KOPT-K1 (cell line): ENCODE data around the gene GDA.

ENCODE experiments used
- H3K27ac ChIP-seq: fragments of 200-600 bp; sonication (generic); 2 replicates; pipeline ENCODE4 v1.5.1; 2016; ENCODE audit warnings: antibody characterized with exemption, mild to moderate bottlenecking, low read depth, low read length; ENCODE audit not compliant: poor library complexity, severe bottlenecking
- H3K36me3 ChIP-seq: fragments of 200-600 bp; sonication (generic); 2 replicates; pipeline ENCODE4 v1.5.1; 2017; ENCODE audit warnings: antibody characterized with exemption, mild to moderate bottlenecking, low read length, moderate library complexity; ENCODE audit not compliant: insufficient read depth
- H3K9me3 ChIP-seq: fragments of 200-600 bp; sonication (generic); 2 replicates; pipeline ENCODE4 v1.5.1; 2017; ENCODE audit warnings: antibody characterized with exemption, low read length, mild to moderate bottlenecking; ENCODE audit not compliant: insufficient read depth, poor library complexity, severe bottlenecking

GDA gene

DNA sequence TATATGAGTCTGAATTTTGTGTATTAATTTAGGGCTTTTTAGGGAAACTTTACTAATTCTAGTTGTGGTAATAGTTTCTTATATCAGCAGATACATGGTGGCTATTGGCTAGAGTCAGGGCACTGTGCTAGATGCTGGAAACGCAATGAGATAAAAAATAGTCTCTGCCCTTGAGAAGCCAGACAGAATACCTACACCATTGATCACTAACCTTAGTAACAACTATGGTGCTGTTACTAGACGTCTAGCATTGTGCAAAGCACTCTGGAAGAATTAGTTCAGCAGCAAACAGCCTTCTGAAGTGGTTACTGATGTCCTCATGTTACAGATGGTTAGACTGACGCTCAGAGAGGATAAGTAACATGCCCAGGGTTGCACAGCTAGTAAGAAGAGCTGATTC lies 61.8 kb downstream of the GDA start:
- Histone ChIP-seq H3K9me3 (no peaks in the 10 kb centered on the region), H3K27ac (no peak overlapping the region), H3K36me3 (no peaks in the 10 kb centered on the region)

DNA sequence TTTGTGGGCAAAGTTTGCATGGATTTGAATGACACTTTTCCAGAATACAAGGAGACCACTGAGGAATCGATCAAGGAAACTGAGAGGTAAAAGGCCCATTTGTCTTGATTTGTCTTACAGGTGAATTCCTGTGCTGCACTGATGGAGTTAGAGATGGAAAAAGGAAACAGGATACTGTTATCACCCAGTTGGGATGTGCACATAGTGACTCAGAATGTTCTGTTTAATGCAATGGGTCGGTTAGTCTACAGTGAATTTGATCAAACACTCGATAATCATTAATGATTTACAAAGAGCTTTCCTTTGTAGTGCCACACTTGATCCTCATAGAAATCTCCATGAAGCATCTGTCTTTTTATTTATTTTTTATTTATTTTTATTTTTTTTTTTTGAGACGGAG lies 64.7 kb downstream of the GDA start:
- Histone ChIP-seq H3K9me3 (no peaks in the 10 kb centered on the region), H3K36me3 (no peaks in the 10 kb centered on the region), H3K27ac (no peak overlapping the region)

DNA sequence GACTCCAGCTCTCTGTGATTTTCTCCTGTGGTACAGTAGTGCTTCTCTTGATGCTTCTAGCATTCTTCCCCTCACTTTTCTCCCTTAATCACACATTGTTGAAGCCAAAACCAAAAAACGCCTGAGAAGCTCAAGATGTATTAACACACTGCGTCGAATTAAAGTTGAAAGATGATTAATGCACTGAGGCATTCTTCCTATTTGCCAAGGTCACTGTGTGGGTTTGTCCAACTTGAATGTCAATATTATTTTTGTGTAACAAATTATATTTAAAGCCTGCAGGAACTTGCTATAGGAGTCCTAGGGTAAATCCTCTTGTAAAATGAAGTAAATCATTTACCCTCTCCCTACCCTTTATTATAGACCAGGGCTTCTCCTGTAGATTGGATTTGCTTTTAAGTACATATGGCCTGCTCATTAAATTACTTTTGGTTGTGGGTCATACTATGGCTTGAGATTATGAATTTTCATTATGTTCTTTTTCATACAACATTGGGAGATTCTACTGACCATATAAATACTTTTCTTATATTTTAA lies 68.1 kb downstream of the GDA start:
- no peaks in the 10 kb centered on the region for H3K36me3 ChIP-seq
- no peaks in the 10 kb centered on the region for H3K9me3 ChIP-seq
- H3K27ac ChIP-seq: no peak overlapping the region

DNA sequence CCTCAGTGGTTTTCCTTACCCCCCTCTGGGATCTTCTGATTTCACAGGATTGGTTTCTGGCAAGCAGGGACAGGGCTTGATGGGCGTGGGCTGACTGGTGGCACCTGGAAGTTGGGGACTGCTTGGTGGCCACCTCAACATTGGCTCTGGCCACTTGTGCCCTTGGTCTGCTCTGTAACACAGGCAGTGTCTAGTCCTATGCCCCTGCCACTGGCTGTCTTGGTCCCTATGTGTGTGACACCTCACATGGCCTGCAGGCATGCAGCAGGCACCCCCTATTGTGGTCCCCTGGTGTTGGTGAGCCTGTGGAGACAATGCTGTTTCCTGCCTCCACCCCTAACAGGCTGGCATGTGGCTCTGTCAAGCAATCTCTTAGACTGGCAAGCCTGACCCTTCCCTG lies 71.3 kb downstream of the GDA start:
- Histone ChIP-seq H3K27ac (no peak overlapping the region), H3K36me3 (no peaks in the 10 kb centered on the region), H3K9me3 (no peaks in the 10 kb centered on the region)

- Histone ChIP-seq H3K9me3 (no peaks in the 10 kb centered on the region), H3K36me3 (no peaks in the 10 kb centered on the region)
Observed at GRCh38 chr9:72226146-72226812, 77.0 kb downstream of the GDA start.

DNA sequence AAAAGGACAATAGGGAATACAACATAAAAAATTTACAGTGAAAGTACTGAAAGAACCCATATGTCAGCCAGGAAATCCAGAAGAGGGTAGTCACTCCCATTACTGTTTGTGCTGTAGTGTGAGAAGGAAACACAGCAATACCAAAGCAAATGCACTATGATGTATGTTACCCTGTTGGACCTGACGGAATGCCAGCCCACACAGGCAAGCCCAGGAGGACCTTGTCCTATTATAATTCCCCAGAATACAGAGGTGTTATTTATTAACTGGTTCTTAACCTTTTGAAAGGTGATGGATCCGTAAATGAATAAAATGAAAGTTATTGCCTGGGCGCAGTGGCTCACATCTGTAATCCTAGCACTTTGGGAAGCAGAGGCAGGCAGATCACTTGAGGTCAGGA lies 79.0 kb downstream of the GDA start:
- Histone ChIP-seq H3K36me3 (no peaks in the 10 kb centered on the region), H3K27ac (no peak overlapping the region), H3K9me3 (no peaks in the 10 kb centered on the region)

More at GRCh38 chr9:72226146-72226812, 77.0 kb downstream of the GDA start:
- no peak overlapping the region for H3K27ac ChIP-seq

GRCh38 chr9:72232778-72233177 lies 83.5 kb downstream of the GDA start:
- Histone ChIP-seq H3K9me3 (no peaks in the 10 kb centered on the region), H3K27ac (no peak overlapping the region), H3K36me3 (no peaks in the 10 kb centered on the region)

- Histone ChIP-seq H3K9me3 (no peaks in the 10 kb centered on the region), H3K36me3 (no peaks in the 10 kb centered on the region), H3K27ac (no peak overlapping the region)
Observed at GRCh38 chr9:72247549-72247948, 98.3 kb downstream of the GDA start.

DNA sequence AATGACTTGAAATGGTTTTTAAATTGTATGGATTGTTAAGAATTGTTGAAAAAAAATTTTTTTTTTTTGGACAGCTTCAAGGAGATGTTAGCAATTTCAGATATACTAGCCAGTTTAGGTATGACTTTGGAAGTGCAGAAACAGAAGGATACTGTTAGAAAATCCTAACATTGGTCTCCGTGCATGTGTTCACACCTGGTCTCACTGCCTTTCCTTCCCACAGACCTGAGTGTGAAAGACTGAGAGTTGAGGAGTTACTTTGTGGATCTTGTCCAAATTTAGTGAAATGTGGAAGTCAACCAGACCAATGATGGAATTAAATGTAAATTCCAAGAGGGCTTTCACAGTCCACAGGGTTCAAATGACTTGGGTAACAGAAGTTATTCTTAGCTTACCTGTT lies 102.3 kb downstream of the GDA start:
- Histone ChIP-seq H3K27ac (no peak overlapping the region), H3K9me3 (no peaks in the 10 kb centered on the region), H3K36me3 (no peaks in the 10 kb centered on the region)

DNA sequence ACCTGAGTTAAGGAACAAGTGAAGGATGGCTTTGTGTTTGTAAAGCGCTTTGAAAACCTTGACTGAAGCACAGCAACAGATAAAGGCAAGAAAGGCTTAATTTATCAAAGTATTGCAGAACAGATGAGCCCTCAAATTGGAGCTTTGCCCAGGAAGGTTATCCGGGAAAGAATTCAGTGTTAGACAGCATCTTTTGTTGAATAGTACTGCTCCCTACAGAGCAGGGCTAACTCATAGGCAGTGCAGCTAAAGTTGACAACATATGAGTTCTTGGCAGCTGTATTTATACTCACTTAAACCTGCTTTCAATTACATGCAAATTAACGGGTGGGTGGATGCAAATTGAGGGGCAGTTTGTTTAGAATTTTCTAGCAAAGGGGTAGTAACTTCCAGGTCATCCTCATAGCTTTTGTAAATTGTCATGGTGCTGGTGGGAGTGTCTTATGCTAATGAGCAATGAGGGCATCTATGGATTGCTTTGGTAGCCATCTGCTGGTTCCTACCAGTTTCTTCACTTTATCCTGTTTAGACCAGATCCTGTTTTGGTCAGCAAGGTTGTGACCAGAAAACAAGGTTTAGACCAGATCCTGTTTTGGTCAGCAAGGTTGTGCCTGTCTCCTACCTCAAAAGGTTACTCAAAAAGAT lies 105.8 kb downstream of the GDA start:
- no peak overlapping the region for H3K27ac ChIP-seq
- no peaks in the 10 kb centered on the region for H3K9me3 ChIP-seq
- no peaks in the 10 kb centered on the region for H3K36me3 ChIP-seq

GRCh38 chr9:72255569-72255968 lies 106.3 kb downstream of the GDA start:
- no peak overlapping the region for H3K27ac ChIP-seq
- no peaks in the 10 kb centered on the region for H3K36me3 ChIP-seq
- no peaks in the 10 kb centered on the region for H3K9me3 ChIP-seq

DNA sequence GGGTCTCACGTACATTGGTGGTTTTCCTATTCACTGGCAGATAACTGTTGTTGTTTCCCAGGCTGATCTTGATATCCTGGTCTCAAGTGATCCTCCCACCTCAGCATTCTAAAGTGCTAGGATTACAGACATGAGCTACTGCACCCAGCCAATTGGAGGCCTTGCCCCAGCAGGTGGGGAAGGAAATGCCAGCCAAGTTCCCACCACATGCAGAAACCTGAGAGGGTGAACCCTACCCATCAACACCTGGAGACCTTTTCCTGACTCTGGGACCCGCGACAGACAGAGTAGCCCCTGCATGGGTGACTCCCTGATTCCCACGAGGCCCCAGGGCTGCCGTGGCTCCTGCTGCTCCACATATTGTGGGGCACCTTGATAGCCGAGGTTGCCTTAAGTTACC lies 107.7 kb downstream of the GDA start:
- Histone ChIP-seq H3K9me3 (no peaks in the 10 kb centered on the region), H3K27ac (no peak overlapping the region)

GRCh38 chr9:72257814-72258213 lies 108.6 kb downstream of the GDA start:
- Histone ChIP-seq H3K9me3 (no peaks in the 10 kb centered on the region), H3K36me3 (no peaks in the 10 kb centered on the region), H3K27ac (no peak overlapping the region)

More for the DNA sequence above, 107.7 kb downstream of the GDA start:
- H3K36me3 ChIP-seq: no peaks in the 10 kb centered on the region

- Histone ChIP-seq H3K9me3 (no peaks in the 10 kb centered on the region), H3K27ac (no peak overlapping the region), H3K36me3 (no peaks in the 10 kb centered on the region)
Observed at GRCh38 chr9:72262063-72262462, 112.8 kb downstream of the GDA start.

GRCh38 chr9:72263572-72263971 lies 114.3 kb downstream of the GDA start:
- Histone ChIP-seq H3K9me3 (no peaks in the 10 kb centered on the region), H3K27ac (no peak overlapping the region), H3K36me3 (no peaks in the 10 kb centered on the region)

DNA sequence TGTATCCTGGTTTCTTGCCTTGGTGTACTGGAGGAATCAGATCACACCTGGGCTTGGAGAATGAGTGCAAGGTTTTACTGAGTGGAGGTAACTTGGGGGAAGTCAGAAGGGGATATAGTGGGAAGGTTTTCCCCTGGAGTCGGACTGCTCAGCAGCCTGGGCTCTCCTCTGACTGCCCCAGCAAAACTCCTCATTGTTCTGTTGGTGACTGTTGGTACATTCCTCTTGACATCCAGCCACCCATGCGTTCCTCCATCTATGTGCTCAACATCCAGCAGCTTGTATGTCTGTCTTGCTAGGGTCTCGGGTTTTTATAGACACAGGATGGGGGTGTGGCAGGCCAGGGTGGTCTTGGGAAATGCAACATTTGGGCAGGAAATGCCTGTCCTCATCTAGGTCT lies 119.7 kb downstream of the GDA start:
- H3K36me3 ChIP-seq: no peaks in the 10 kb centered on the region
- H3K9me3 ChIP-seq: no peaks in the 10 kb centered on the region
- no peak overlapping the region for H3K27ac ChIP-seq
